ENCODE results near the gene BARHL1. TPM values are rescaled to one million over a fixed set of nuclear protein-coding genes. Genes with fewer than 3 reads are reported as not detected.

The BARHL1 gene
- total and polyA plus RNA-seq, 2 of the 13 experiments (the other 11 are each of a cell fraction or from before 2014, with no cell fraction given): not detected

GRCh38 chr9:132541051-132541450 lies 41.4 kb upstream of the BARHL1 start (continued):
- TF ChIP-seq DMTF1 (CRISPR knock-in tag; IDR thresholded peaks at IDR 0.05) (no peak), IKZF4 (CRISPR knock-in tag; IDR thresholded peaks at IDR 0.05; ENCODE audit: borderline replicate concordance, low read depth, not compliant biosample characterization) (no peak), SOX5 (CRISPR knock-in tag; IDR thresholded peaks at IDR 0.05; ENCODE audit: borderline replicate concordance) (no peak), AGO2 (optimal IDR thresholded peaks at IDR 0.05; ENCODE audit: low read depth, low read length) (no peak)

GRCh38 chr9:132541870-132542830 lies 40.3 kb upstream of the BARHL1 start:
- ChIA-PET CTCF (ENCODE audit: low intra/inter-chr PET ratio, low total read pairs) (no interaction called here), POLR2A (no interaction called here)
- no peaks in the 10 kb centered on the region for H4K20me1 ChIP-seq (ENCODE audit: insufficient read depth, low read length)
- WGBS (ENCODE audit: low lambda C conversion rate): 63% methylated on average over 4 of the region's 19 CpGs
- no peaks in the 10 kb centered on the region for H3K79me2 ChIP-seq (ENCODE audit: insufficient read depth, low read length)
- ATAC-seq (no peak), FAIRE-seq (no peak), DNase-seq (ENCODE audit: low spot score) (no peak)
- no peak for TF ChIP-seq IKZF4 (CRISPR knock-in tag; IDR thresholded peaks at IDR 0.05; ENCODE audit: borderline replicate concordance, low read depth, not compliant biosample characterization)
- TF ChIP-seq IRX3 (CRISPR knock-in tag; IDR thresholded peaks at IDR 0.05; ENCODE audit: borderline replicate concordance, low read depth): no peak
- no peak for TF ChIP-seq ZSCAN30 (CRISPR knock-in tag; IDR thresholded peaks at IDR 0.05)
- TF ChIP-seq NFYB (CRISPR knock-in tag; IDR thresholded peaks at IDR 0.05): no peak
- no peak for TF ChIP-seq SUZ12 (IDR thresholded peaks at IDR 0.05; ENCODE audit: low read depth, low read length)
- TF ChIP-seq MIER2 (CRISPR knock-in tag; IDR thresholded peaks at IDR 0.05): no peak
- TF ChIP-seq ZNF362 (CRISPR knock-in tag; IDR thresholded peaks at IDR 0.05; ENCODE audit: borderline replicate concordance): no peak
- TF ChIP-seq TERF1 (CRISPR knock-in tag; IDR thresholded peaks at IDR 0.05): no peak
- no peak for TF ChIP-seq ZFP90 (CRISPR knock-in tag; IDR thresholded peaks at IDR 0.05; ENCODE audit: borderline replicate concordance)
- no peak for TF ChIP-seq NFATC3 (CRISPR knock-in tag; IDR thresholded peaks at IDR 0.05)
- no peak for TF ChIP-seq ZNF720 (CRISPR knock-in tag; IDR thresholded peaks at IDR 0.05)
- no peak for TF ChIP-seq SP1 (IDR thresholded peaks at IDR 0.05)
- TF ChIP-seq SP1 (CRISPR knock-in tag; IDR thresholded peaks at IDR 0.05): no peak
- TF ChIP-seq HNF4A (CRISPR knock-in tag; IDR thresholded peaks at IDR 0.05): no peak
- no peaks in the 10 kb centered on the region for H3K9me3 ChIP-seq (ENCODE audit: low read length)
- H3K4me3 ChIP-seq (replicated peaks in 1 of 3; ENCODE audit: insufficient read depth in 1 of 3, low read depth in 2 of 3, low read length in 3 of 3): no peak overlapping the region
- no peak overlapping the region for H3K4me2 ChIP-seq (ENCODE audit: low read depth, low read length)
- intact Hi-C loops (cut with micrococcal nuclease; ENCODE audit: unreplicated experiment) (no loop called here), in situ Hi-C loops (cut with HindIII; ENCODE audit: extremely low pct_ligation_motif_present, low pct_unique_long_range_greater_than_20kb) (no loop called here)
- H2AFZ ChIP-seq (ENCODE audit: low read length): no peak overlapping the region
- H3K27ac ChIP-seq (ENCODE audit: extremely low read length, insufficient read depth, low read length): no peak overlapping the region
- no peaks in the 10 kb centered on the region for H3K36me3 ChIP-seq (replicated peaks in 1 of 2; ENCODE audit: control insufficient read depth in 1 of 2, insufficient read depth in 2 of 2, low read length in 2 of 2)
- H3K4me1 ChIP-seq (ENCODE audit: insufficient read depth, low read length): peaks cover 12% of the 10 kb centered on the region; the same call in 1 of the 2 replicates
- peaks cover 4 to 63% of the 10 kb centered on the region in 2 experiments; a peak in 4 of 5 replicates for H3K27me3 ChIP-seq (ENCODE audit: control insufficient read depth in 1 of 2, insufficient read depth in 2 of 2, low read length in 2 of 2)
- no peak overlapping the region for H3K9ac ChIP-seq (ENCODE audit: insufficient read depth, low read depth, low read length)
- BruUV-seq (replicated peaks): no TSS peak

Data from HepG2 (cell line).